ENCODE results near the gene SPEF1. TPM values are rescaled to one million over a fixed set of nuclear protein-coding genes. Genes with fewer than 3 reads are reported as not detected.

Gene SPEF1
- total and polyA plus RNA-seq, 10 donors, result 0.06 to 0.11 TPM; not detected in 8

DNA sequence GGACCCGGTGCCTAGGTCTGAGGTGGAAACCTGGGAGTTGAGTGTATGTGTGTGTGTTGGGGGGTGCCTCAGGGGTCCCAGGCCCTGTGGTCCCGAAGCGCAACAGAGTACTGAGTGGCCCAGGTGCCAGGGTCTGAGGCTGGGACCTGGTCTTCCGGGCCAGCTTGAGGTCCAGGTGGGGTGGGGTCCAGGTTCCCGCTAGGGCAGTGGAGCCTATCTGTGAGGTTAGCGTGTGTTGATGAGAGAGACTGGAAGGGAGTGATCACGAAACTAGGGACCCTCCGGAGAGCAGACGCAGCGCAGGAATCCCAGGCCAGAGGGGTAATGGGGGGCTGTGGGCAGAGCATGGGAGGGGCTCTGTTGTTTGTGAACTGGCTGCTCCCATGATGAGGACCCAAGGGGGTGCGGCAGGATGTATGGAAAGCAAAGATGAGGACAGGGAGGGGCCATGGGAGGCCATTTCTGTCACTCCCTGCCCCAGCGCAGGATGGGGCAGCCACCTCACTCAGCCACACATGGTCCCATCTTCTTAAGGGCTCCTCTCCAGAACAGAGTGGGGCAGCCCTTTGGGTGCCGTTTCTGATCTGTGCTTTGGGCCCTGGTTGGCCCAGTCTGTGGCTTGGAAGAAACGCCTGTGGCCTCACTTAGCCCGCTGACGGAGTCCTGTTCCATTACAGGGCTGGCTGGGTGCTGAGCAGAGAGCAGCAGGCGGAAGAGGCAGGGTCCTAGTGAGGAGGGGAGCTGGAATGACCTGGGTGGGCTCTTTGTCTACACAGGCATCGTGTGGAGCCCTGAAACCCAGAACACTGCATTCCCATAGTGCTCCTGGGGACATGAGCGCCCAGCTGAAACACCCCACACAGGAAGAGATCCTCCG, 47.9 kb downstream of the SPEF1 start:
- intact Hi-C loops (cut with DNase I; ENCODE audit: low total_unique reads), result no loop called here

DNA sequence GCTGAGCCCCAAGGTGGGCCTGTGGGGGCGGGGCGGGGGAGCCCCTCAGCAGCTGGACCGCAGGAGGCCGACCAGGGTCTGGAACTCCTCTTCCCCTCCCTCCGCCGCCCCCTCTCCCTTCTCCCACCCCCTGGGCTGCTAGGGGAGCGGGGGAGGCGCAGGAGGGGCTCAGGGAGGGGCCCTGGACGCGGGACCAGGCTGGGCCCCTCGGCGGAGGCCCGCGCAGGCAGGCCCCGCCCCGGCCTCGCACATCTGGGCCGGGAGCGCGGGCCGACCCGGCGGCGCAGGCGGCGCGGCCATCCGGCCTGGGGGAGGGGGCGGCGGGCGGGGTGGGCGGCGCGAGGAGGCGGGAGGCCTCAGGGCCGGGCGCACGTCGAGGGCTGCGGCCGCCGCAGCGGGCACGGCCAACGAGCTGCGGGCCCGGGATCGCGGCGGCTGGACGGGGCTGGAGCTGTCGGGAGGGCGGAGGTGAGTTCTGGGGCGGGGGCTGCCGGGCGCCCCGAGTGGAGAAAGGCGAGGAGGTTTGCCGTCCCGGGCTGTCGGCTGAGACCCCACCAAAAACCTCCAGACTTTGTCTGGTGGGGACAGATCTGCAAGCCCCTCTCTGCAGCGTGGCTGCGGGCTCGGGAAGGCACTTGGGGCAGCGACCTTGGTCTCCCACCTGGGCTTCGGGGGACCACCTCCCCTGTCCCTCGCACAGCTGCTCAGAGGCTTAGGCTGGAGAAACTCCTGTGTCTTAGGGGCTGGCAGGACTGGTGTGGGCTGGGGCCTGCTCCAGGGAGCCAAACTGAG, 48.7 kb downstream of the SPEF1 start, which contains the start of gene HSPA12B:
Gene HSPA12B (plus strand): TSS at position 359 of the 792 bp plus-strand sequence. CDS start 5,990 bp downstream, outside the sequence.
- TF ChIP-seq POLR2AphosphoS5 (IDR thresholded peaks at IDR 0.05) (peak in 1 of 3 donors; percentile 49), POLR2A (IDR thresholded peaks at IDR 0.05) (no peak)
- no peaks in the 10 kb centered on the region for H3K9me3 ChIP-seq
- peak within 1 kb of the TSS; percentile 22 to 82 (median 73) for H3K27ac ChIP-seq
- peak within 1 kb of the TSS; percentile 1 to 63 (median 34) for H3K4me3 ChIP-seq
- peak; percentile 64 for DNase-seq
- H3K27me3 ChIP-seq (replicated peaks in 1 of 7), result peaks cover 0 to 62% (median 10%) of the 10 kb centered on the region in 7 donors
- H3K36me3 ChIP-seq, result peaks cover 0 to 13% (median 0%) of the 10 kb centered on the region in 6 donors
- peaks cover 0 to 87% (median 27%) of the 10 kb centered on the region in 6 donors for H3K4me1 ChIP-seq
- WGBS, 5 donors, result 5 to 25% (median 18%) methylated on average over 22 to 66 of the region's 67 CpGs
- intact Hi-C loops (cut with DNase I; ENCODE audit: low total_unique reads), result no loop called here

More for the DNA sequence above, 47.9 kb downstream of the SPEF1 start:
- H3K27me3 ChIP-seq (replicated peaks in 1 of 7), result peaks cover 0 to 54% (median 10%) of the 10 kb centered on the region in 7 donors
- 69 to 85% (median 76%) methylated on average over 19 to 20 of the region's 20 CpGs for WGBS, 5 donors
- DNase-seq, result peak; percentile 69
- TF ChIP-seq POLR2AphosphoS5 (IDR thresholded peaks at IDR 0.05) (no peak), CTCF (IDR thresholded peaks at IDR 0.05 in 8 of 11, conservative IDR thresholded peaks at IDR 0.05 in 3 of 11) (no peak), POLR2A (IDR thresholded peaks at IDR 0.05) (no peak)
- H3K9me3 ChIP-seq, result no peaks in the 10 kb centered on the region
- H3K4me3 ChIP-seq, result peak overlapping the region; percentile 1 to 63 (median 34)
- H3K36me3 ChIP-seq, result peaks cover 0 to 13% (median 0%) of the 10 kb centered on the region in 6 donors
- H3K27ac ChIP-seq, result peak overlapping the region; percentile 22 to 82 (median 73)
- peaks cover under 1 to 87% (median 30%) of the 10 kb centered on the region in 6 donors for H3K4me1 ChIP-seq

- H3K4me1 ChIP-seq, result peaks cover 0 to 87% (median 27%) of the 10 kb centered on the region in 6 donors
- intact Hi-C loops (cut with DNase I; ENCODE audit: low total_unique reads), result no loop called here
- WGBS, 5 donors, result 80 to 95% (median 90%) methylated on average over 4 to 16 of the region's 16 CpGs
Observed at GRCh38 chr20:3731944-3732326, 49.3 kb downstream of the SPEF1 start.

More at GRCh38 chr20:3731944-3732326, 49.3 kb downstream of the SPEF1 start:
- Histone ChIP-seq H3K36me3 (peaks cover 0 to 13% (median 0%) of the 10 kb centered on the region in 6 donors), H3K4me3 (peak overlapping the region in 1 of 8 donors; percentile 63), H3K9me3 (no peaks in the 10 kb centered on the region), H3K27ac (peak overlapping the region in 5 of 8 donors; percentile 54 to 82 (median 67)), H3K27me3 (replicated peaks in 1 of 7) (peaks cover 0 to 68% (median 10%) of the 10 kb centered on the region in 7 donors)
- no peak for TF ChIP-seq POLR2A (IDR thresholded peaks at IDR 0.05)
- no peak for TF ChIP-seq CTCF (IDR thresholded peaks at IDR 0.05 in 8 of 11, conservative IDR thresholded peaks at IDR 0.05 in 3 of 11)
- no peak for TF ChIP-seq POLR2AphosphoS5 (IDR thresholded peaks at IDR 0.05)
- peak; percentile 62 for DNase-seq
